Activated CD4-positive, alpha-beta T cell treated with anti-CD3 and anti-CD28 coated beads, Interleukin-2, amount 50 U/mL, for 1 hour (primary cell): ENCODE measurements around the gene IGLON5.

Experiments
- DNase-seq: peaks from one replicate; pipeline ENCODE4 v3.0.0-alpha.2; 2020

Gene IGLON5

DNA sequence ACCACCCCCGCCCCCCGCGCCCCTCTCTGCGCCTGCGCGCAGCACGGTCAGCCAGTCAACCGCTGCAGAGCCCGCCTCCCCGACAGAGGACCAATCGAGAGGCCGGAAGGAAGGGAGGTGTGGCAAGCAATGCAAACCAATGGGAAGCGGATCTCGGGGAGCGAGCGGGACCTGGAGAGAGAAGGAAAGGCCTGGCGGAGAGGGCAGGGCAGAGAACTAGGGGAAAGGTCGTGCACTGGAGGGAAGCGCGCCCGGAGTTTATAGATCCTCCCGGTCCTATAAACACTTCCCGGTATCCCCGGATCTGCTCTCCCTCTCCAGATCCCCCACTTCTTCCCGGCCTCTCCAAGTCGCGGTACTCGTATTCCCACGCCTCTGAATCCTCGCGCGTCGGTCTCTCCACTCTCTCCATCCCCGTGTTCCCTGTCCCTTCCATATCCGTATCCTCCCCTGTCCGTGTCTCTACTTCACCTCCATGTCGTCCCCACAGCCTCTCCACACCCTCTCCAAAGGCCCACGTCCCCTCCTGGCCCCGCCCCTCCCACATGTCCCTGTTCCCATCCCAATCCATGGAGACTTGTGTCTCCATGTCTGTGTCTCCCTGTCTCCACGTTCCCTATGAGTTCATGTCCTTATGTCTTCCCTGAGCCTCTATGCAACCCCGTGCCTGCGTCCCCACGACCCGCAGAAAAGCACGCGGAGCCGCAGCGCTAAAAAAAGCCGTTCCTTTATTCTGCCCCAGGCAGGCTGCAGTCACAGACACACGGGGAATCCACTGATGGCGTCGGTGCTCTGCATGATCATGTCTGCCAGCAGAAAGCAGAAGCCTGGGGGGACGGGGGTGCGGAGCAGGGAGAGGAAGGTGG lies 55.2 kb downstream of the IGLON5 start:
- peak; percentile 90 for DNase-seq

DNA sequence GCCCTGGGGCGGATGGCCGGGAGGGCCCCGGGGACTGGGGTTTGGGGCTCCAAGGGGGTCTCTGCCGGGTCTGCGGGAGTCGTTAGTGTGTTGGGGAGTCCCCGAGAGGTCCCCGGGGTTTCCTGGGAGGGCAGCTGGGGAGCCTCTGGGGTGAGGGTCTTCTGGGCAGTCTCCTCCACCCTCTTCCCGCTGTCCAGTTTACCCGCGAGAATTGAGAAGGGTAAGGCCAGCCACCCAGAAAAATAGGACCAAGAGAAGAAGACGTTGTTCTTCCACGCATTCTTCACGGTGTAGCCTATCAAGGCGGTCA lies 55.8 kb downstream of the IGLON5 start:
- no peak for DNase-seq

DNA sequence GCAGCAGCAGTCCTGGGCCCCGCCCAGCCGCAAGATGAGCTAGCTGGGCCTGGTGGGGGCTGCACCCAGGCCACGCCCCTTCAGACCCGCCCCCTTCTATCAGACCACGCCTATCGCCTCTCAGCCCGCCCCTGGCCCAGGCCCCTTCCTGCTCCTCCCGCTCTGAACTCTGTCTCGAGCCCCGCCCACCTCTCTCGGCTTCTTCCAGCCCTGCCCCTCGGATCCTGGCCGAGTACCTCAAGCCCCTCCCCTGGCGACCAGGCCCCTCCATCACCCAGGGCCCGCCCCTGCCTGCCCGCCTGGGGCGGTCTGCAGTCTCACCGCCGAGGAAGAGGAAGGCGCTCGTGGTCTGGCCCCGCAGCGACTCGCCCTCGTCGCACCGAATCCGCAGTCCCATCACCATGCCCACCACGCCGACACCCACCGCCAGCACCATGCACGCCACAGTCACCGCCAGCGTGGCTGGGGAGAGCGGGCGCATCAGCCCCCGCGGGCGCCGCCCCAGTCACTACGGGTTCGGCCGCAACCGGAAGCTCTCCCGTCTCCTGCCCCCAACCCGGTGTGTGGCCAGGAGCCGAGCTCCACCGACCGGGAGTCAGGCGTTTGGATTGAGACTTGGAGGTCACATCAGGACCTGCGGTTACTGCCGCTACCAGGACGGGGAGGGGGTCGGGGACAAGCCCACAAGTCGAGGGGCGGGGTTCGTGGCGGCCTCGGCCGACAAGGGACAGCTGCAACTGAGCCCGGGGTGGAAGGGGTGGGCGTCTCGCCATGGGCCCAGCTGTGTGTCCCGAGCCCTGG lies 56.3 kb downstream of the IGLON5 start:
- DNase-seq: peak; percentile 93

DNA sequence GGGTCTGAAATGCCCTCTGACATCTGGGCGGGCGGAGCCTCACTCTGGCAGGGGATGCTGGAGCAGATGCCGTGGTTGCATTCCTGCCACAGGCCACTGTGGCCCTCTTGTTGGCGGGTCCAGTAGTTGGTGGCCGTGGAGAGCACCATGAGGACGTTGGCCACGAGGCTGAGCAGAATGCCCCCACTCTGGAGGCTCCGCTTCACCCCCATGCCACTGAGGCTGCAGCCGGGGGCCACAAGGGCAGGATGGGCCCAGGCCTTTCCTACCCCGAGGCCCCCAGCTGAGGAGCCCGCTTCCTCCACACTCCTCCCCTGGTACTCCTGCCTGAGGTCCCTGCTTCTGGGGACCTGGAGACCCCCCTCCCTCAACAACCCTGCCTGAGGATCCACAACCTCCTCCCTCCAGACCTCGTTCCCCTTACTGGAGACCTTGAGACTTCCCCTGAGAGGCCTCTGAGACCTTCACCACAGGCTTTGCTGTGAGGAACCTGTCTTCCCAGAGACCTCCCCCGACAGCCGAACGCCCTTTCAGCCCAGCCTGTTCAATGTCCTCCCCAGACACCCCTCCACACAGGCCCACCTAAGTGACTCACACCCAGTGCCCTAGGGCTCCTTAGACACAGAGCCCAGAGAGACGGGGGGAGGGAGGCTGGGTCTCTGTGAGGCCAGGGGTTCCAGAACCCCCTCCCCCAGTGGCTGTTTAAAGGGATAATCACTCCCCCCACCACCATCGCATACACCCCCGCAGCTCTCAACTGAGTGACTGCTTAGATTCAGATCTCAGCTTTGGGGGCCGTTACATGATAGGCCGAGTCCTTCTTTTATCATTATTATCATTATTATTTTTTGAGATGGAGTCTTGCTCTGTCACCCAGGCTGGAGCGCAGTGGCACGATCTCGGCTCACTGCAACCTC lies 57.2 kb downstream of the IGLON5 start, which contains the start of gene CLDND2:
Gene CLDND2 (minus strand): TSS at position 638 of the 917 bp plus-strand sequence. CDS start 426 bp downstream, at position 212.
- DNase-seq: peak; percentile 8

DNA sequence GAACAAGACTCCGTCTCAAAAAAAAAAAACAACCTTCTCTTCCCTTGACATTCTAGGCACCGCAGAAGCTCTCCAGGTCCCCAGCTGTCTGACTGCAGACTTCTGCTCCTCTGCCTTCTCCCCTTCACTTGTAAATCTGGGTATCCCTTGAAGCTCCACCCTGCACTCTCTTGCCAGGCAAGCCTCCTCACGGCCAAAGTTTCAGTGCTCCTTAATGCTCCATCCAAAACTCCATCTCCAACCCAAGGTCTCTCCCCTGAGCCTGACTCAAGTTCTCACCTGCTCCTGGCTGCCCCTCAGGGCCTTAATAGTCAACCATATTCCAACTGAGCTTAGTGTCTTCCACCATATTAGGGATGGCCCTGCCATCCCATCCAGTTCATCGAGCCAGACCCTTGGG lies 58.8 kb downstream of the IGLON5 start:
- no peak for DNase-seq

DNA sequence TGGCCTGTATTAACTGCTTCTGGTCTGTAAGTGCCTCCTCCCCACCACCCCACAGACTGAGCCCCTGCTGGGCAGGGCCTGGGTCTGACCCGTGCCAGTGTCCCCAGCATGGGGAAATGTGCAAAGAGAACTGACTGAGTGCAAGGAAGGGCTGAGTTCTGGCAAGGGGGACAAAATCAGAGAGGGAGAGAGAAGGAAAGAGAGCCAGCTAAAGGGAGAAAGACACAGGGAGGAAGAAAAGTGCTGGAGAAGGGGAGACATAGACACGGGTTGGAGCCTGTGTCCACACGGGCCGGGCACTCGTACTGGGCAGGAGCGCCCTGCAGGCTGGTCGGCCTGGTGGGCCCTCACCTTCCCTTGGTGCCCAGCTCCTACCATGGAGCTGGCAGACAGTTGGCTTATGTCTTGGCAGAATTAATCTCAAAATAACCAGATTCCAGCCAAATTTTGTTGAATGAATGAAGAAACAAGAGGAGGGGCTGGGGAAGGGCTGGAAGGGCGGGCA lies 59.8 kb downstream of the IGLON5 start:
- DNase-seq: no peak

DNA sequence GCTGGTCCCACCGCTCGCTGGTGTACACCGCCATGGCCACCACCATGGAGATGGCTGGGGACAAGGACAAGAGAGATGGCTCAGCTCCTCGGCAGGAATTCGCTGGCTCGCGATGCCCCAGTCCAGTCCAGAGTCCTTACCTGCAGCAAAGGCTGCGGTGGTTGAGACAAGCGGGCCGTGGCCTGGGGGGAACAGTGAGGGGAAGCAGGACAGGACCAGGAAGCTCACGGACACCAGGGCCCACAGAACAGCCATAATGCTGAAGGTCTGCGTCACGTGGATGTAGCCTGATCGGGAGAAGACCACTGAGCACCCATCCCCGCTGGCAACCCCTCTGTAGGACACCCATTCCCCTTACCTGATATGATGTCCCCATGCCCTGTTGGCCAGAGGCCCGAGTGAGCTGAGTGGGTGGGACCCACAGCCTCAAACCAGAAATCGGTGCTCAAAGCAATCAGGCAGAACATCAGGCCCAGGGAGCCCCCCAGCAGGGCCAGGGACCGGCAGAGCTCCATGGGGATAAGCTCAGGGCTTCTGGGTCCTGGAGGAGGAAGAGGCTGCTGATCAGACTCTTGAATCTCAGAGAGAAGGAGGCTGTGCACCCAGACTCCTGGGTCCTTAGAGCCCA lies 60.7 kb downstream of the IGLON5 start:
- no peak for DNase-seq

DNA sequence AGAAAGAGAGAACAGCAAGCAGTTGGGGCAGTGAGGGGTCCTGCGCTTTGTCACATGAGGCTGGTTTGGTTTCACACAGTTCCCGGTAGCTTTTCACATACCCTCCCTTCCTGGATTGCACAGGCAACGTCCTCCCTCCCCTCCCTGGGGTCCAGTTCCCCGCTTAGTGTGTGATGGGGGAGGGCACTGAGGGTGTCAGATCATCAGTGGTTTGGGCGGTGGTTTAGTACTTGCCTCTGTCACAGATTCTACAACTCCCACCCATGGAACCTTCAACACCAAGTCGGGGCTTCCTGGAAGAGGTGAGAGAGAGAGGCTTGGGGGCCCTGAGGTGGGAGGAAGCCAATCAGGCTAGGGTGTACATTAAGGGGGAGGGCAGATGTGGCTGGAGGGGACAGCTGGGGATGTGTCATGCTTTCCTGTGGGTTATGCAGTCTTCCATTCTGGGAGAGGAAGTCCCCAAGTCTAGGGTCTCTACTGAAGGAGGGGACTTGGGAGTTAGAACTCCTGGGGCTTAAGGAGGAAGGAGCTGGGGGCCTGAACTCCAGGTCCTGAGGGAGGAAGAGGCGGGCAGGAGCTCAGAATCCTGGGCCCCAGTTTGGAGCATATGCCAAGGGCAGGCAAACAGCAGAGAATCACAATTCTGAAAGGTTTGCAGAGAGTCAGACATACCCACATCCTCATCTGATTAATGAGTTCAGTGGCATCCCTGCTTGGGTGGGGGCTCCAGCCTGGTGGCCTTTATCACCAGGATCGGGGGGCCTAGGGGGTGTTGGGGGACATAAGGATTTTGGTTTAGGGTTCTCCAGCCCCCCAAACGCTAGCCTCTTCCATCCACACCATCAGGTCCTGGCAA lies 61.4 kb downstream of the IGLON5 start, which contains the start of gene NKG7:
Gene NKG7 (minus strand): TSS at position 6 of the 856 bp plus-strand sequence. CDS start 119 bp downstream, outside the sequence.
- DNase-seq: peak; percentile 38

DNA sequence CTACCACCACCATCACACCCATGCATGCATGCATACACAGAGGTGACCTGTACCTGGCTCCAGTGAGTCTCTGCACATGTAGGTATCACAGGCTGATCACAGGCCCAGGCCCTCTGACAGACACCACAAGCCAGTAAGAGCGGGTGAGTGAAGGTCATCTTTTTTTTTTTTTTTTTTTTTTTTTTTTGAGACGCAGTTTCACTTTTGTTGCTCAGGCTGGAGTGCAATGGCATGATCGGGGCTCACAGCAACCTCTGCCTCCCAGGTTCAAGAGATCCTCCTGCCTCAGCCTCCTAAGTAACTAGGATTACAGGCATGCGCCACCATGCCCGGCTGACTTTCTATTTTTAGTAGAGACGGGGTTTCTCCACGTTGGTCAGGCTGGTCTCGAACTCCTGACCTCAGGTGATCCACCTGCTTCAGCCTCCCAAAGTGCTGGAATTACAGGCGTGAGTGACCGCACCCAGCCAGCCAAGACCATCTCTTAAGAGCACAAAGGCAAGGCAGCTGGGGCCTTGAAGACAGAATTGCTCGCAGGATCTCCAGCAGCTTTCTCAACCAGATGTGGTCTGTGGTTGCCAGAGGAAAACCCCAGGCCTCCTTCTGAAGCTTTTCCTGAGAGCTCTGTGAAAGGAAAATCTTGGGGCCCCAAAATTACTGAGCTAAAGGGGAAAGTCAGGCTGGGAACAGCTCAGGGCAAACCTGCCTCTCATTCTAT lies 64.2 kb downstream of the IGLON5 start:
- no peak for DNase-seq

DNA sequence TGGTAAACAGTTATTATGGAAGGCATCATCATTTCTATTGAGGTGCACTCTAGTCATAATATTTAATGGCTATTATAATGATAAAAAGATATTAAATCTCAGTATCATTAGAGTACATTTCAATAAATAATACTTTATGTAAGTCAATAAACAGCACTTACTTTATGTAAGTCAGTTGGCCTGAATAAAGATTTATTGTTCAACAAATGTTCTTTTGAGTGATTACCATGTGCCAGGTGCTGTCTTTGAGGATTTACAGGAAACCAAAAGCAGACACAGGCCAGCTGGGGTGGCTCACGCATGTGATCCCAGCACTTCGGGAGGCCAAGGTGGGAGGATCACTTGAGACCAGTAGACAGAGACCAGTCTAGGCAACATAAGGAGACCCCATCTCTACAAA lies 66.0 kb downstream of the IGLON5 start:
- no peak for DNase-seq

DNA sequence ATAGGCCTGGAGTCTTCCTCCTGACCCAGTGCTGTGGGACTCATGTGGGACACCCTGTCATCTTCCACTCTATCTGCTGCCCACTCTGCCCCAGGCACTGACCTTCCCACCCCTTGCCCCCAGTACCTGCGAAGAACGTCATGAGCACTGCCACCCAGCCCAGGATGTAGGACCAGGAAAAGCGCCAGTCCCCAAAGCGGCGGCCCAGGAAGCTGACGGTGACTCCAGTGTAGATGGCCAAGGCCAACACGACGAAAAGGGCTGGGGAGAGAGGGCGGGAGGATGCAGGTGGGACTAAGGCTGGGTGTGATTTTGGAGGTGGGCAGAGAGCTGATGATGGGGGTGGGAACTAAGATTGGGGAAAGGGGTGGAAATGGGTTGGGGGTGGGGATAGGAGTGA lies 68.9 kb downstream of the IGLON5 start:
- no peak for DNase-seq
